Hindlimb muscle (tissue), 1 donor: ENCODE data around the gene FKBP10. TPM values are rescaled to one million over a fixed set of nuclear protein-coding genes. Genes with fewer than 3 reads are reported as not detected.
"Not testable (repeated sequence)": the region's sequence is repeated elsewhere in the genome, so short reads cannot be mapped to it uniquely, and the experiment has no call there.

Experiments used
- DNase-seq: peaks from one replicate; pipeline ENCODE4 v3.0.0-alpha.2; 2013
- polyA plus RNA-seq: library from polyadenylated mRNA; unstranded; fragments of 120-200 nt; gene quantifications from one replicate; pipeline ENCODE4 v1.2.1, GENCODE V29; 2013; ENCODE audit not compliant: insufficient read length

FKBP10 gene
- polyA plus RNA-seq, result 104 TPM

- peak; percentile 93 for DNase-seq
Observed at GRCh38 chr17:41812381-41813151, at the start of gene FKBP10. TSS of gene FKBP10 (plus strand) at chr17:41813004. CDS start at chr17:41813035, 31 bp downstream.

DNA sequence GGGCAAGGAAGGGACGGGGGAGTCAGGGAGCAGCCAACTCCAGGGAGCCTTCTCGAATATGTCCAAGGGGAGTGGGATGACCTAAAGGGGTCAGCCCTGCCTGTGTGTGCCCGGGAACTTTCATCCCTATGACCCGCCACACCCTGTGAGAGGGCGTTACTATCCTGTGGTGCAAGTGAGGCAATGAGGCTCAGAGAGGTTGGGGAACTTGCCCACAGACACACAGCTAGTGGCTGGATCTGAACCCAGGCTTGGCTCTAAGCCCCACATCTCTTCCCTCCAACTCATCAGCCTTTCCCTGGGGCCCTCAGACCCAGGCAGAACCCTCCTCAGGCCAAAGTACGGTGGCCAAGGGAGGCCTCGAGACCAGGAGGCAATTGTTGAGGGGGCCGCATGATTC is 49.5 kb upstream of the FKBP10 start:
- no peak for DNase-seq

GRCh38 chr17:41766135-41766534 is 46.7 kb upstream of the FKBP10 start:
- DNase-seq, result no peak

DNA sequence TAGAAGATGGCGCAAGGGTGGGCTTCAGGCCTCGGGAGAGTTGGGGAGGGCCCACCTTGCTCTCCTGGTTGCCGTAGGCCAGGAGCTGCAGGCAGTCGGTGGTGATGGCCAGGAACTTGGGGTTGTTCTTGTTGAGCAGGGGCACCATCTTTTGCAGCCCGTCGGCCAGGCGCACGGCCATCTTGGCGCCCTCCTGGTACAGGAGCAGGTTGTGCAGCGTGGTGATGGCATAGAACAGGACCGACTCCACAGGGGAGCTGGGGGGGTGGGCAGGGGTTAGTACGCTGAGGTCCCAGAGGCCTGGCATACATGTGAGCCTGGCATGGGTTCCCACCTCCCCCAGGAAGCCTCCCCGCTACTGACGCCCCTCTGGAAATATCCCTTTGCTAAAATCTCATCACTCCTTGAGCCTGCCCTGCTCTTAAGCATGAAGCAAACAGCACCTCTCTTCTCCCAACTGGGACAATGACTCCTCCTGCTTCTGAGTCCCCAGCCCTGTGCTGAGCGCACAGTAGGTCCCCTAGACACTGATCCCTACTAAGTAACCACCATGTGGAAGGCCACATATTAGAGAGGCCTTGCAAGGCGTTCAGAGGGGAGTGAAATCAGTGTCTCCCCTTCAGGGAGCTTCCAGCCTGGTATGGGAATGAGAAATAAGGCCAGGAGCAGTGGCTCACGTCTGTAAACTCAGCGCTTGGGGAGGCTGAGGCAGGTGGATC is 45.3 kb upstream of the FKBP10 start:
- DNase-seq, result no peak

GRCh38 chr17:41768682-41769288 is 44.0 kb upstream of the FKBP10 start:
- DNase-seq, result no peak

DNA sequence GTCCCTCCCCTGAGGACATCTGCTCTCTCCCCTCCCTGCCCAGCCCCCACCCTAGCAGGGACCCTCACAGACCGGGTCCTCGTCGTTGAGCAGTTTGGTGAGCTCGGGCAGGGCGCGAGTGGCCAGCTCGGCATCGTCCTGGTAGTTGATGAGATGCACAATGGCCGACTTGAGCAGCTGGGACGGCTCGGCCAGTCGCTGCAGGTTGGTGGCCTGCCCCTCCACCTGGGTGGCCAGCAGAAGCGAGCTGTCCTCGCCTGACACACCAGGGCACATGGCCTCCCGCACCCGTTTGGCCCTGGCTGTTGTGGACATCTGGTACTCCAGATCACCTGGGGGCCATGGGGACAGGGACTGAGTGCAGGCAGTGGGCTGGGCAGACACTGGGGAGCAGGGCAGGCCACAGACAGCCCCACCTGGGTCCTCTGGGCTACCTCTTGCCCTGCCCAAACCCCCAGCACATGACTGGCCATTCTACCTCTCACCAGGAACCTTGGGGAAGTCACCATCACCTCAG is 43.4 kb upstream of the FKBP10 start:
- no peak for DNase-seq

DNA sequence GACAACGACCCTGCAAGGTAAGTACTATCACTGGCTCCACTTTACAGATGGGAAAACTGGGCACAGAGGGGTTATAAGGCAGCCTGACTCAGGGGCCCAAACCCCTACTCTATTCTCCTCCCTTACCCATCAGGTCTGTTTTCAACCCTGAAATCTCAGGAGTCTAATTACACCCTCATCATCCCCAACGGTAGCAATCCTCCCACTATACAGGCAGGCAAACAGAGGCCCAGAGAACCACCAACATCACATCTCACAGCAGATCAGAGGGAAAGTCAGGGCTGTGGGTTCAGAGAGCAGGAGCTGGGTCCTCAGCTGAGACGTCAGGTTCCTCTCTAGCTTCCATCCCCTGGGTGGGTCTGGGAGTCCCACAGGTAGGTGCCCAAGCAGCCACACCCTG is 42.8 kb upstream of the FKBP10 start:
- DNase-seq, result no peak

DNA sequence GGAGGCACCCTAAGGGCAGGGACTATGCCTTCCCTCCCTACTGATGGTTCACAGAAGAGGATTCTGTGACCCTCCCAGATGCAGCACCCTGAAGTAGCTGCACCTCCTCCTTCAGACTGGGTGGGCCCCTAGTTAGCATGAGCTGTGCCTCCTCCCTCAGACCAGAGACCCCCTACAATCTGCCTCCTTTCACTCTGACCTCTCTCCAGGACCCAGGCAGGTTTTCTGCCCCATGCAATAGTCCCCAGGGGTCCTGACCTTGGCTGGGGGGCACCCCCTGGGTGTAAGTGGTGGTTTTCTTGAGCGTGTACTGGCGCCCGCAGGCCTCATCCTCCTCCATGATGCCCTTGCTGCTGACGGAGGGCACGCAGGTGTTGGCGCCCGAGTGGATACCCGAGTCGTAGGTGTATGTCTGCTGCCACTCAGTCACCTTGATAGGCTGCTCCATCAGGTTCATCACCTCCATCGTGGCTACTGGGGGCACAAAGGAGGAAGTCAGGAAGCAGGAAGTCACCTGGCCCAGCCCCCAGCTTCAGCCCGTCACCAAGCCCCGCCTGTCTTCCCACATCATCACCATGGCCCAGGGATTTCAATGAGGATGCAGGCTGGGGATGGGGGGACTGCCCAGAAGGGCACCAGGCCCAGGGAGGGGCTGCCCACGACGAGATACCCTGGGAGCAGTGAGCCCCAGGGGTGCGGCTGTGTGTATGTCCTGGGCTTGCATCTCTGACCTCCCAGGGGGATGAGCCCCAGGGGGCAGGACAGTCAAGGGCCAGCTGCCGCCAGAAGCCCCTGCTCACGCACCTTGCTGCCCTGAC is 41.2 kb upstream of the FKBP10 start:
- DNase-seq, result no peak

DNA sequence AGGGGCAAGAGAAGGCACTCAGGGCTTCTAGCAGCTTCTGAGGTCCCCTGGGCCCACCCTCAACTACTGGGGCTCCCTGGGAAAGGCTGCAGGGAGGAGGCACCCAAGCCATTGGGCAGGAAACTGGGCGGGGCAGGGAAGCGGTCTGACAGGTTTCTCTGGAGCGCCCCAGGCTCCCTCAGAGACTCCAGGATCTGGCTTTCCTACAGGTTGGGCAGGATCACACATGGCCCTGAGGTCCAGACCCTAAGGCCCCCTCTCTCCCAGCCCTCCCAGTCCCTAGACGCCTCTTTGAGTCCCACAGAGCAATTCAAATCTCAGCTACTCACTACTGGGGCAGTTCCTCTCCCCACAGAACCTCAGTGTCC is 40.6 kb upstream of the FKBP10 start:
- DNase-seq, result no peak

DNA sequence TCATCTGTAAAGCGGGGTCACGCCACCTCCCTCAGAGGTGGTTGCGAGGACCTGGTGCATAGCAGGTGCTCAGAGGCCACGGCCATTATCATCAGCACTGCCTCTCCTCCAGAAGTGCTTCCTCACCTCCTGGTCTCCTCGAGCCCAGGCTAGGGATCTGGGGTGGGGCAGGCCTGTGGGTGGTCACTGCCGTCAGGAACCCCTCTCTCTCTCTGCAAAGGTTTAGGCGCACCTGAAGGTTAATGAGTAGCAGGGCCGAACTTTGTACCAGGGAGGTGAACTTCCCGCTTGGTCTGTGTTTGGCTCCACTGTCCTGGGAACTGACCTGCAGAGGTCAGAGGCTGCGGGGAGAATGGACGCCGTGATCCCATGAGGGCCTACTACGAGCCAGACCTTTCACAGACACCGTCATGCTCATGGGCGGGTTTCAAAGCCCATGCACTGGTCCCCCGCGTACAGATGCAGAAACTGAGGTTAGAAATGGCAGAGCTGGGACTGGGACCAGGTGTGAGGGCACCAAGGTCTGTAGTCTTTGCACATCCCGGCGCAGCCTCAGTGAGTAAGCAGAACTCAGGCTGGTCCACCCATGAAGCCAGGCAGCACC is 40.1 kb upstream of the FKBP10 start:
- DNase-seq, result no peak

DNA sequence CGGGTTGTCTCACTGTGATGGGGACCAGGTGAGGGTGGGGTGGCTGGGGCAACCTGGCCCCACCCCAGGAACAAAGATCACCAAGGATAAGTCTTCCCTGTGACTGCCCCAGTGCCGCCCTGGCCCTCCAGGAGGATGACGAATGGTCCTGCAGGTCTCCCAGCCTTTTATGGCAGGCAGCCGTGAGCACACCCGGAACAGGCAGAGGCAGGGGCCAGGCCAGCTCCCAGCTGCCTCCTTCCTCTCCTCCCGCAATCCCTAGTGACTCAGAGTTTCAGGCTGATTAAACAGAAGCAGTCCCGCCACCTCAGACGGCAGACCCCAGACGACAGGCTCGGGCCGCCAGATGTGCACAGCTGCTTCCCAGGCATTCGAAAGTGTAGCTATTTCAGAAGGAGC is 39.6 kb upstream of the FKBP10 start:
- no peak for DNase-seq

DNA sequence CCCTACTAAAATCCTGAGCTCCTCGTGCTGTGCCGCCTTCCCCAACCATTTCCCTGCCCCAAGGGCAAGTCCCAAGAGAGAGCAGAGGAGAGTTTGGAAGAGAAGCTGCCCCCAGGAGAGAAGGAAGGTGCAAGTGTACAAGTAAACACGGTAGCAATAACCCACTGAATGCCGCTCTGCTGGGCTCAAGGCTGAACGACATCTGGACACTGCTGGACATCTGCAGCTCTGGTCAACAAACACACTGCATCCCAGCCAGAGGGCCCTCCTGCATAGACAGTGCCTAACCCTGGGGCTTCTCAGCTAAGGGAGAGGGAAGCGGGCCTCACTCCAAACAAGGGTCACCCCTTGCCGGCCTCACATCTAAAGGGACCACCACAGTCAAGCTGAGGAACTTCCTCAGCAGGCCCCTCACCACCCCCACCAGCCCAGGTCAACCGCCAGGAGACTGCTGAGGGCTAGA is 39.0 kb upstream of the FKBP10 start:
- no peak for DNase-seq

DNA sequence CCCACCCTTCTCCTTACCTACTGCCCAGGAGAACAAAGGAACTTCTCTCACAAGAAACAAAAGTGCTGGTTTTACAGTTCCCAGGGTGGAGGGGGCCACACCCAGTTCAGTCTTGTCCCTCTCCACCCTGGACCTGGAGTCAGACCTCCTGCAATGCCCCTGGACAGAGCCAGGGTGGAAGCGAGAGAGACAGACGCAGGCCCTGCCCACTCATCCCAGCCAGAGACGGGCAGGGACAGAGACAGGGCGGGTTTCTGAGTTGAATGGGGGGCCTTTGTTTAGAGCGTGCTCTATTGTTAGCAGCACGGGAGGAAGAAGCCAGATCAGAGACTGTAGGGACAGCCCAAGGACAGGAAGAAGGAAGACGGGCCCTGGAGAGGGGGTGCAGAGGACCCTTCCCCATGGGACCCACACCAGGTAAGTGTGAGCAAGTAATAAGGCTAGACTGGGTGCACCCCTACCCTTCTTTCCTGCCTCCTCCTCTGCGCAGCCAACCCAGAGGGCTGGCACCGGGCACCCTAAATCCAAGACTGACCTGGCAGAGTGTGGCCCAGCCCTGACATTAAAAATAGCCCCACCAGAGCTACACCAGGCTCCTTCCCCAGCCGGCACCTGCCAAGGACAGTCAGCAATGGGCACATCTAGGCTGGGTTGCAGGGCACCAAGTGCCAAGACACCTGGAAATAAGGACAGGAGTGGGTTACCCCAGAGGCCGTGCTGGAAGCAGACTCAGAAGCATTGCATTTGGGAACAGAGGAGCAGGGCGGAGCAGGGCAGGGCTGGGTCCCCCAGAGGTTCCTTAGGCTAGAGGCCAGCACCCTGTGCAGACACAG is 37.2 kb upstream of the FKBP10 start:
- no peak for DNase-seq

- not testable (repeated sequence) for DNase-seq
Observed at GRCh38 chr17:41776262-41776900, 36.4 kb upstream of the FKBP10 start.

GRCh38 chr17:41777157-41777573 is 35.6 kb upstream of the FKBP10 start:
- no peak for DNase-seq

- peak; percentile 90 for DNase-seq
Observed at GRCh38 chr17:41777574-41778188, 35.1 kb upstream of the FKBP10 start.

DNA sequence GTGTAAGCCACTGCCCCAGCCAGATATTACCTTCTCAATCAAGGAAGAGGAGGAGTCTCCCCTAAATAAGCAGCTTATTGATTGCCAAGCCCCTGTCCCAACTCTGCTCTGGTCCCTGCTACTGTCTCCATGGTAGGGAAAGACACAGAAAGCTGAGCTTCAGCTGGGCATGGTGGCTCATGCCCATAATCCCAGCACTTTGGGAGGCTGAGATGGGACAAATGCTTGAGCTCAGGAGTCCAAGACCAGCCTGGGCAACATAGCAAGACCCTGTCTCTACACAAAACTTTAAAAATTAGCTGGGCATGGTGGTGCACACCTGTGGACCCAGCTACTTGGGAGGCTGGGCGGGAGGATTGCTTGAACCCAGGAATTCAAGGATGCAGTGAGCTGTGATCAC is 32.9 kb upstream of the FKBP10 start:
- DNase-seq, result no peak

GRCh38 chr17:41781404-41782110 is 31.2 kb upstream of the FKBP10 start:
- DNase-seq, result no peak

DNA sequence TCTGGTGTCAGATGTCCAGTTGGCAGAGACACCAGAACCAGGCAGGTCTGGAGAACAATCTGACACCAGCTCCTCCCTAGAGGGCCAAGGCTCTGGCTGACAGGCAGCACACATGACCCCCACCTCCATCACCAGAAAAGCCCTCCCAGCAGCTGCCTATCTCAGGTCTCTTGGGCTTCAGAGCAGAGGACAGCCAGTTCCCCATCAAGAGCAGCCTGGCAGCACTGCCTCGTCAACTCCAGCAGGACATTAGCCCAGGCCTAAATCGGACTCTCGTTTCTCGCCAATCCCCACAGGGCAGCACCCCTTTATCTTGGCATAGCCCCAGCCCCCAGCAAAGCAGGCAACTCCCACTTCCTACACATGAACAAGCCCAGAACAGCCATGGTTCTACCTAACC is 30.7 kb upstream of the FKBP10 start:
- no peak for DNase-seq
